HTR-8/SVneo (cell line): ENCODE measurements around the gene PLCL2.

ENCODE experiments used
- DNase-seq: peaks from one replicate; pipeline ENCODE4 v3.0.0; 2011; ENCODE audit warnings: low spot score, mixed read lengths; ENCODE audit not compliant: insufficient read length
- FAIRE-seq: peaks from 2 replicates; lab custom pipeline; 2011; peaks lifted over from hg19 to GRCh38; lab: Jason Lieb, UNC

The PLCL2 gene

GRCh38 chr3:16998236-16998923 lies 113.6 kb downstream of the PLCL2 start:
- no peak for DNase-seq
- no peak for FAIRE-seq

DNA sequence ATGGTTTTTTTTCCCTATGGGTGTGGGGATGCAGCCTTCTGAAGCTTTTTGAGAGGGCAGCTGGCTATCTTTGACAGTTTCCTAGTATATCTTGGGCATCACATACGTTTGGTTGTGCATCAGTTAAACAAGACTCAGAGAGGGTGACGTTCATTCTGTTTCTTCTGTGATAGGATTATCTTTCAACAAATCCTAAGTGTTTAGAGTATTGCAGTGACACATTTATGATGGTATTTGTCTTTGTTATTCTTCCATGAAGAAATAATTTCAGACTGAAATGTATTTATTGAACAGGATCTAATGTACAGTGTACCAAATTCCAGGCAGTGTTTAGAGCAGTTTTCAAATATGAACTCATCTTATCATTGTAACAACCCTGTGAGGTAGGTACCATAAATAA lies 114.4 kb downstream of the PLCL2 start:
- FAIRE-seq (no peak), DNase-seq (no peak)

- DNase-seq (no peak), FAIRE-seq (no peak)
Measured at GRCh38 chr3:16999871-17000270, 115.1 kb downstream of the PLCL2 start.

- DNase-seq (no peak), FAIRE-seq (no peak)
Measured at GRCh38 chr3:17003457-17003856, 118.7 kb downstream of the PLCL2 start.

DNA sequence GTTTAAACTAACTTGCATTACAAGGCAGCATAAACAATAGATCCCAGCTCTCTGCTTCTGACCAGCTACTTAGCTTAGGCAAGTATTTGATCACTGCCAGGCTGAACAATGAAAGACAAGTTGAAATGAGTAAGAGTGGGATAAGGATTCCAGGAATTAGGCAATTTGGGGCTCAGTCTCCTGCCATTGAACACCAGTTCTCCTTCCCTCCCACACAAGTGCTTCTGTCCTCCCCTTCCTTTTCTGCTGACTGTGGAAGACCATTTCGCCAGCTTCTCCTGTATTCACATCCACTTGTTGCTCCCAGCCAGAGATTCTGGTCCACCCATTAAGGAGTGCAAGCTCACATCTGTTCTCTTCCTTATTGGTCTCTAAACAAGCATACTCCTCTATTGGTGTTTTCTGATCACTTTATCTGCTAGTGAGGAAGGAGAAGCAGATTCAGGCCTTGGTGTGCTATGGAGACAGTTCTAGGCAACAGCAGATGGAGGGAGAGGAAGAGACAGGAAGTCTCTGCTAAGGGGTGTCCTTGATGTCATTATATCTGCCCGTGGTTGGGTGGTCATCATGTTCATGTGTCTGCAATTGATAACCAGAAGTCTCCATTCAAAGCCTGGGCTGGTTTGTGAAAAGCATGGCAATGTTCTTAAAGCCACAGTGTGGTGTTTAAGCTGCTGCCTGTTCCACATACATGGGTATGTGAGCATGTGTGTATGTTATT lies 121.5 kb downstream of the PLCL2 start:
- DNase-seq (no peak), FAIRE-seq (no peak)

GRCh38 chr3:17007284-17007683 lies 122.5 kb downstream of the PLCL2 start:
- FAIRE-seq (no peak), DNase-seq (no peak)

DNA sequence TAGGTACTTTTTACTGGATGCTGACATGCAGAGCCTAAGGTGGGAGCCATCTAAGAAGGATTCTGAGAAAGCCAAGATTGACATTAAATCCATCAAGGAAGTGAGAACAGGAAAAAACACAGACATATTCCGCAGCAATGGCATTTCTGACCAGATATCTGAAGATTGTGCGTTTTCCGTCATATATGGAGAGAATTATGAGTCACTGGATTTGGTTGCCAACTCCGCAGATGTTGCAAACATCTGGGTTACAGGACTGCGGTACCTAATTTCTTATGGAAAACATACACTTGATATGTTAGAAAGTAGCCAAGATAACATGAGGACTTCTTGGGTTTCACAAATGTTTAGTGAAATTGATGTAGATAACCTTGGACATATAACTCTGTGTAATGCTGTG lies 125.1 kb downstream of the PLCL2 start:
- no peak for DNase-seq
- no peak for FAIRE-seq

- FAIRE-seq (no peak), DNase-seq (no peak)
Measured at GRCh38 chr3:17011728-17012338, 127.1 kb downstream of the PLCL2 start.

GRCh38 chr3:17013050-17013449 lies 128.3 kb downstream of the PLCL2 start:
- FAIRE-seq (no peak), DNase-seq (no peak)

- DNase-seq (no peak), FAIRE-seq (no peak)
Measured at GRCh38 chr3:17013571-17013970, 128.8 kb downstream of the PLCL2 start.

- FAIRE-seq (no peak), DNase-seq (no peak)
Measured at GRCh38 chr3:17014284-17014683, 129.5 kb downstream of the PLCL2 start.

GRCh38 chr3:17014709-17015108 lies 130.0 kb downstream of the PLCL2 start:
- DNase-seq (no peak), FAIRE-seq (no peak)

DNA sequence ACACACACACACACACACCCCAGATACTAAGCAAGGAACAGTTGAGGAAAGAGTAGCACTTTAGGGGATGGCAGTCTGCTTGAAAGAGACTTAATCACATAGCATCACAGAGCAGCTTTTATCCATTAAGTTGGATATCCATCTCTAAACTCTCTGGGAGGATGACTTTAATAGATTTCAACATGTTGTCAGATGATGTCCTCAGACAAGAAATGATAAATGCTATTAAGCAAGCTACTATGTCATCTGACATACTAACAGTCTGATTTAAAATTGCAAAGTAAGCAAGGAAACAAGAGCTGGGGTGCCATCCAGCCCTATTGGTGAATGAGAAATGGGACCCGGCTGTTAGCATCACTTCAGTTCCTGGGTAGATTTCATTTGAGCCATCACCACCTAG lies 136.9 kb downstream of the PLCL2 start:
- FAIRE-seq, result no peak
- DNase-seq, result no peak

DNA sequence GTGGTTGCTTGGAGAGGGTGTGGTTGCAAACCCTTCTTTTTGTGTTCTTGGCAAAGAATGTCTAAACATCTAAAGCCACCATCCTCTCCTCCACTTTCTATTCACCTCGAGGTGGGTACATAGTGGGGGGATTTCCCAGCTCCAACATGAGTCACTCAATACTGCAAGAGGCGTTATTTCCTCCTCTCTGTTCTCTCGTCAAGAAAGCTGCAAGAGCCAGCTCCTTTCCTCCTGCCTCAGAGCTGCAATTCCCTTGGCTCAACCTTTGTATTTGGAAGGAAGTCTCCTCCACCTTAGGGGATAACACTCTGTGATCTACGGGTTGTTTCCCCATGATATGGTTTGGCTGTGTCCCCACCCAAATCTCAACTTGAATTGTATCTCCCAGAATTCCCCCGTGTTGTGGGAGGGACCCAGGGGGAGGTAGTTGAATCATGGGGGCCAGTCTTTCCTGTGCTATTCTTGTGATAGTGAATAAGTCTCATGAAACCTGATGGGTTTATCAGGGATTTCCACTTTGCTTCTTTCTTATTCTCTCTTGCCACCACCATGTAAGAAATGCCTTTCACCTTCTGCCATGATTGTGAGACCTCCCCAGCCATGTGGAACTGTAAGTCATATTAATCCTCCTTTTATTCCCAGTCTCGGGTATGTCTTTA lies 138.4 kb downstream of the PLCL2 start:
- FAIRE-seq, result no peak
- DNase-seq, result no peak

DNA sequence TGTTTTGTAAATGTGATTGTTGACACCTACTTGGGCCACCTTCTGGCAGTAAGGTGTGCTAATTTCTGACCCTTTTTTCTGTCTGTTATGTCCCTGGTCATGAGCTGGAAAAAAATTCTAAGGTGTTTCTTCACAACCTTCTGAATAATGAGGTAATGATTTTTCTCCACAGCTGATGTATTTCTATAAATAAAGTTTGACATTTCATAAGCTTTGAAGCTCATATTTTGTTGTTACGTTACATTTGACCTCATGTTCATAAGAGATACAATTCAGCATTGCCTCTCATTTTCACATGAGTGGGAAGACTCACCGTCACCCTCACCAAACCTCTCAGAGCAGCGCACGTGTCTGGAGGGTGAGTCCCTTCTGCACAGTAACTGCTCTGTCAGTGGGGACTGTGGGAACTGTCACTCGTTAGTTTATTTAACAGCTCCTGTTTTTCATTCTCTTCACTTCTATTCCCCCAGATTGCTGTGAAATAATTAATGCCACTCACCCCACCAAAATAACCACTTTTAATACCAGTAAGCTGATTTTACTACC lies 140.9 kb downstream of the PLCL2 start:
- no peak for FAIRE-seq

DNA sequence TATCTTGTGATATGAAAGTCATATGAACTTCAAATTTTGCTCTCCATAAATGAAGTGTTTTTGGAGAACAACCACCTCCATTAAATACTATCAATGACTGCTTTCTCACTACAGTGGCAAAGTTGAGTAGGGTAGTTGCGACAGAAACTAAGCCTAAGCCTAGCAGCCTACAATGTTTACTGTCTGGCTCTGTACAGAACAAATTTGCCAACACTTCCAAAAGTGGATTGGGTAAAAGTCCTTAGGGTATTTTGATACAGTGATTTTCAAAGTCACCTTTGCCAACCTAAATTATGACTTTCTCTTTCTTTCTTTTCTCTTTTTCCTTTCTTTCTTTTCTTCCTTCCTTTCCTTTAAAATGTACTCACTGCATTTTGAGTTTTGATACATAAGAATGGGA lies 142.6 kb downstream of the PLCL2 start:
- FAIRE-seq (no peak), DNase-seq (no peak)

More for the DNA sequence above, 140.9 kb downstream of the PLCL2 start:
- DNase-seq, result no peak

- no peak for DNase-seq
Measured at GRCh38 chr3:17028363-17028762, 143.6 kb downstream of the PLCL2 start.

DNA sequence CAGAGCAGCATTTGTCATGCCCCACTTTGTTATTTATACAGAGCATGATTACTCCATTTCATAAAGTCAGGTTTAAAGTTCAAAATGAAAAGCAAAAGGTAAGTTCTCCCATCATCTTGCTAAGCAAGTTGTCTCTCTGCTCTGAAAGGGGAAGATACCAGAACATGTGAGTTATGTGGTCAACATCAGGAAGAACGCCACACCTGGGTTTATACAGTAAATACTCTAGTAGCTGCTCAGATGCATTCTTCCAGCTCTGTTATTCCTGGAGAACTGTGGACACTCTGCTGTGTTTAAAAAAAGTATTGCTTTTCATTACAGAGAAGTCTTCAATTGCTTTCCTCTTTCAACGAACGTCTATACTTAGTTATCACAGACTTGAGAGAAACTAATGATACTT lies 145.7 kb downstream of the PLCL2 start:
- no peak for FAIRE-seq

More at GRCh38 chr3:17028363-17028762, 143.6 kb downstream of the PLCL2 start:
- FAIRE-seq, result no peak

DNA sequence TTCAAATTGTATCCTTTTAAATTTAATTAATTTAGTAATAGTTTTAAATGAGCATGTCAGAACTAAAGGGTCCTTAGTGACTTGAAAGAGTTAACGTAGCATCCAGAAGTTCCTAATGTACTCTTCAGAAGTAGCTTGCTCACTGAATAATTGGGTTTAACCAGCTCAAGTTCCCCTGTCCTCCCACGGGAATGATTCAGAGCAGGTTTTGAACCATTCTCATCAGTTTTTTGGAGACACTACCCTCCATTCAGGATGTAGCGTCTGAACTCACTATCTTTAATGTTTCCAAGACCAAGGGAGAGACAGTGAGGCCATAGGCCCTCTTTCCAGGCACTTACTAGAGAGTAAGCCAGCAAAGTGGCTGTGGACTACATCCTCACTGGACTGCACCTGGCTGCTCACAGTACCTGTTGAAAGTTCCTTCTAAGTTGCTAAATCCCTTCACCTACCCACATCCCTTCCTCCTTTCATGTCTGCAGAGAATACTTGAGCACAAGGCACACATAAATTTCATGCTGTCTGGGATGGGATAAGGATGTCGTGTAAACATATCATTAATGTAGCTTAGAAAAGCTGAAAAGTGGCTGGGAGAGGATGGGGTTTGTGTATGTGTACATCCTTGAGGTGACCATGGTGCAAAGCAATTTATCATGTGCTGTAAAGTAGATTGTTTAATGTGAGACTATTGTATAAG lies 146.3 kb downstream of the PLCL2 start:
- DNase-seq (no peak), FAIRE-seq (no peak)

More for the DNA sequence above, 145.7 kb downstream of the PLCL2 start:
- no peak for DNase-seq

DNA sequence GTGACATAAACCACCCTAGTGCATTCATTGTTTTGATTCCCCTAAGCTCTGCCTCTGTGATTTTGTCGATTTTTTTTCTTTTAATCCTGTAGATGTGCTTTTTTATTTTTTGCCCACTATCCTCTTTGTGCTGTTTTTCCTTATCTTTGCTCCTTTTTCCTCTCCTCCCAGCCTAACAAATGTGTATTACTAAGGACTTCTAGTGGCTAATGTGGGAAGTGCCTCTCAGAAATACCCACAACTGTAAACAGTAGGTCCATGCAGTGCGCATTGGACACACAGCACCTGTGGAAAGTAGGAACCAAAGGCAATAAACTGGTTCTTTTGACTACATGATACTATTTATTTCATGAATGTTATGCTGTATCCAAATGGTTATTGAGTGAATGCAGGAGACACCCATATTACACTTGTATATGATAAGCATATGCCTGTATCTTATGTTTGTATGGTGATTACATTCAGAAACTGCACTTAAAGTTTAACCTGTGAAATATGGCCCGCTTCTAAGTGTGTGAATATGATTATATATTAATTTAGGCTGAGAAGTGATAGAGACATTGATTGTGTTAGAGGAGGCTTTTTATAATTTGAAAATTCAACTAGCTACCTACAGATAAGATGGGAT lies 147.8 kb downstream of the PLCL2 start:
- FAIRE-seq, result no peak
- peak; percentile 12 for DNase-seq
